ENCODE results near the gene GAMT. TPM values are rescaled to one million over a fixed set of nuclear protein-coding genes. Genes with fewer than 3 reads are reported as not detected.

The GAMT gene
- total RNA-seq, 4 donors from 2014 or later: 27.8 to 40.3 (median 34.0) TPM

GRCh38 chr19:1426736-1427135 lies 25.4 kb upstream of the GAMT start:
- H3K9me3 ChIP-seq: no peaks in the 10 kb centered on the region
- WGBS: 90% methylated on average over 9 of the region's 9 CpGs
- DNase-seq (ENCODE audit: low spot score in 2 of 2): no peak
- TF ChIP-seq CTCF (IDR thresholded peaks at IDR 0.05) (no peak), POLR2AphosphoS5 (IDR thresholded peaks at IDR 0.05) (no peak), POLR2A (IDR thresholded peaks at IDR 0.05) (no peak), EP300 (IDR thresholded peaks at IDR 0.05) (no peak)
- H3K27ac ChIP-seq: no peak overlapping the region
- H3K36me3 ChIP-seq: peaks cover 83% of the 10 kb centered on the region
- H3K27me3 ChIP-seq: no peaks in the 10 kb centered on the region
- no peak overlapping the region for H3K4me3 ChIP-seq
- peaks cover 29% of the 10 kb centered on the region for H3K4me1 ChIP-seq

GRCh38 chr19:1425902-1426301 lies 24.6 kb upstream of the GAMT start:
- peaks cover 83% of the 10 kb centered on the region for H3K36me3 ChIP-seq
- H3K4me3 ChIP-seq: no peak overlapping the region
- peak overlapping the region; percentile 63 for H3K27ac ChIP-seq
- H3K9me3 ChIP-seq: no peaks in the 10 kb centered on the region
- TF ChIP-seq EP300 (IDR thresholded peaks at IDR 0.05) (no peak), POLR2A (IDR thresholded peaks at IDR 0.05) (no peak), CTCF (IDR thresholded peaks at IDR 0.05) (no peak), POLR2AphosphoS5 (IDR thresholded peaks at IDR 0.05) (no peak)
- no peaks in the 10 kb centered on the region for H3K27me3 ChIP-seq
- peaks cover 29% of the 10 kb centered on the region for H3K4me1 ChIP-seq
- 87% methylated on average over 11 of the region's 14 CpGs for WGBS
- no peak for DNase-seq (ENCODE audit: low spot score in 2 of 2)

- H3K27me3 ChIP-seq: no peaks in the 10 kb centered on the region
- no peak for DNase-seq (ENCODE audit: low spot score in 2 of 2)
- 79% methylated on average over 31 of the region's 33 CpGs for WGBS
- no peaks in the 10 kb centered on the region for H3K9me3 ChIP-seq
- H3K4me1 ChIP-seq: peaks cover 29% of the 10 kb centered on the region
- TF ChIP-seq POLR2AphosphoS5 (IDR thresholded peaks at IDR 0.05) (no peak), CTCF (IDR thresholded peaks at IDR 0.05) (no peak), EP300 (IDR thresholded peaks at IDR 0.05) (no peak), POLR2A (IDR thresholded peaks at IDR 0.05) (no peak)
- H3K27ac ChIP-seq: peak overlapping the region; percentile 63
- no peak overlapping the region for H3K4me3 ChIP-seq
- peaks cover 83% of the 10 kb centered on the region for H3K36me3 ChIP-seq
Measured at GRCh38 chr19:1425102-1425837, 23.9 kb upstream of the GAMT start.

GRCh38 chr19:1424192-1424955 lies 23.0 kb upstream of the GAMT start:
- TF ChIP-seq POLR2A (IDR thresholded peaks at IDR 0.05) (no peak), POLR2AphosphoS5 (IDR thresholded peaks at IDR 0.05) (no peak), CTCF (IDR thresholded peaks at IDR 0.05) (no peak), EP300 (IDR thresholded peaks at IDR 0.05) (no peak)
- no peak for DNase-seq (ENCODE audit: low spot score in 2 of 2)
- Histone ChIP-seq H3K27me3 (no peaks in the 10 kb centered on the region), H3K36me3 (peaks cover 80% of the 10 kb centered on the region), H3K4me1 (peaks cover 29% of the 10 kb centered on the region), H3K4me3 (no peak overlapping the region), H3K27ac (peak overlapping the region; percentile 59), H3K9me3 (no peaks in the 10 kb centered on the region)
- WGBS: 54% methylated on average over 39 of the region's 42 CpGs
